Prostate gland (tissue), 2 donors: ENCODE data around the gene PPIG. TPM values are rescaled to one million over a fixed set of nuclear protein-coding genes. Genes with fewer than 3 reads are reported as not detected.

Experiments used
- DNase-seq: peaks from one replicate; pipeline ENCODE4 v3.0.0-alpha.2; 2019; ENCODE audit warnings: low spot score
- H3K27ac ChIP-seq, 2 donors: fragments of 200-600 bp; sonication (generic); 2 replicates each; pipeline ENCODE4 v1.5.1; 2017 to 2019
- H3K27me3 ChIP-seq: fragments of 200-600 bp; sonication (generic); replicated peaks from 2 replicates; pipeline ENCODE4 v1.5.1; 2019; ENCODE audit not compliant: insufficient read depth
- H3K36me3 ChIP-seq, 2 donors: fragments of 200-600 bp; sonication (generic); 1 replicate in 1 of 2; 2 replicates in 1 of 2; pipeline versions ENCODE4 v1.5.1 to v1.8.1; 2017 to 2019
- H3K4me1 ChIP-seq: fragments of 200-600 bp; sonication (generic); replicated peaks from 2 replicates; pipeline ENCODE4 v1.5.1; 2019
- H3K4me3 ChIP-seq, 2 donors: fragments of 200-600 bp; sonication (generic); 2 replicates each; pipeline ENCODE4 v1.5.1; 2017 to 2019
- H3K9me3 ChIP-seq: fragments of 200-600 bp; sonication (generic); 2 replicates; pipeline ENCODE4 v1.5.1; 2017
- CTCF ChIP-seq, 4 experiments: fragments of 200-600 bp in 2 of 4; fragments of 450-650 bp in 2 of 4; sonication (generic) in 2 of 4; IDR thresholded peaks; 1 replicate in 3 of 4; 2 replicates in 1 of 4; pipeline ENCODE4 v1.5.1; 2016 to 2019; ENCODE audit warnings: antibody characterized with exemption in 4 of 4, mild to moderate bottlenecking in 2 of 4, moderate library complexity in 2 of 4
- POLR2A ChIP-seq: fragments of 450-650 bp; IDR thresholded peaks from one replicate; pipeline ENCODE4 v1.6.1; 2016; ENCODE audit warnings: antibody characterized with exemption, mild to moderate bottlenecking
- POLR2AphosphoS5 ChIP-seq: sonication (generic); formaldehyde crosslinking; IDR thresholded peaks from one replicate; pipeline ENCODE4 v1.6.1; 2017; ENCODE audit warnings: antibody characterized with exemption
- WGBS: methylation state at CpG from one replicate; pipeline ENCODE4 v1.1.5; 2018; 5-methylcytosine and 5-hydroxymethylcytosine counted together
- intact Hi-C: fragments of 100-400 bp; cut with DNase I; formaldehyde crosslinking; loops from one replicate; pipeline ENCODE4 v1.14.2; 2022
- total RNA-seq, 2 donors: library from RNA; depleted of rRNA; stranded (reverse); fragments of >200 nt; gene quantifications; one replicate each; pipeline ENCODE4 v1.1.0, GENCODE V29; 2016

The PPIG gene
- total RNA-seq, 2 donors from 2014 or later = 30.9 to 38.0 TPM

DNA sequence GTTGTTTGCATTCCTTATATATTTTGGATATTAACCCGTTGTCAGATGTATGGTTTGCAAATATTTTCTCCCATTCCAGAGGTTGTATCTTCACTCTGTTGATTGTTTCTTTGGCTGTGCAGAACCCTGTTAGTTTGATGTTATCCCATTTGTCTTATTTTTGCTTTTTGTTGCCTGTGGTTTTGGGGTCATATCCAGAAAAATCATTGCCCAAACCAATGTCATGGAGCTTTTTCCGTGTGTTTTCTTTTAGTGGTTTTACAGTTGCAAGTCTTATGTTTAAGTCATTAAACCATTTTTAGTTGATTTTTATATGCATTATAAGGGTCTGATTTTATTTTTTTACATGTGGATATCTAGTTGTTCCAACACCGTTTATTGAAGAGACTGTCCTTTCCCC, 35.8 kb downstream of the PPIG start:
- Histone ChIP-seq H3K27me3 (no peaks in the 10 kb centered on the region), H3K36me3 (peaks cover 0 to 8% of the 10 kb centered on the region in 2 donors), H3K9me3 (no peaks in the 10 kb centered on the region), H3K4me3 (no peak overlapping the region), H3K27ac (no peak overlapping the region), H3K4me1 (no peaks in the 10 kb centered on the region)
- 60% methylated on average over 3 of the region's 3 CpGs for WGBS
- no peak for DNase-seq
- TF ChIP-seq CTCF (IDR thresholded peaks at IDR 0.05) (no peak), POLR2AphosphoS5 (no peak), POLR2A (no peak)
- intact Hi-C loops = no loop called here

GRCh38 chr2:169620509-169620908, 36.4 kb downstream of the PPIG start:
- intact Hi-C loops = no loop called here
- WGBS = 80% methylated on average over 1 of the region's 1 CpG
- H3K9me3 ChIP-seq = no peaks in the 10 kb centered on the region
- H3K27ac ChIP-seq = no peak overlapping the region
- no peak for TF ChIP-seq CTCF (IDR thresholded peaks at IDR 0.05)
- no peak for TF ChIP-seq POLR2A
- TF ChIP-seq POLR2AphosphoS5 = no peak
- no peak overlapping the region for H3K4me3 ChIP-seq
- H3K36me3 ChIP-seq = peaks cover 0 to 7% of the 10 kb centered on the region in 2 donors
- no peak for DNase-seq
- no peaks in the 10 kb centered on the region for H3K4me1 ChIP-seq
- H3K27me3 ChIP-seq = no peaks in the 10 kb centered on the region

DNA sequence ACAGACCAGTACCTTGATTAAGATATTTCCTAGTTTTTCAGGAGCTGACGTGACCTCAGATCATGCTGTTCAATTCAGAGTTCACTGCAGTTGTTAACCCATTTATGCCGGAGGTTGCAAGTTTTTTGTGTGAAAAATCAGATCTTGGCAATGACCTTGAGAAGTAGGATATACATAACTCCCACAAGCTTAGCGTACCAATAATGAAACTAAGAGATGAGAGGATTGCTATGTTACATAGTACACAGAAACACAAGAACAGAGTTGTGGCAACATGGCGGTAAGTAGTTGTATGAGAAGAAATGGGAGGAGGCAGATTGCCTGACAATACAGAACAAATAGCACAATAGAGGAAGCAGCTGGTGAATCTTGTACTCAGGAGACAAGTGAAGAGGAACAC, 39.1 kb downstream of the PPIG start:
- Histone ChIP-seq H3K4me3 (no peak overlapping the region), H3K36me3 (peaks cover 0 to 7% of the 10 kb centered on the region in 2 donors), H3K27me3 (no peaks in the 10 kb centered on the region), H3K9me3 (no peaks in the 10 kb centered on the region), H3K4me1 (no peaks in the 10 kb centered on the region), H3K27ac (no peak overlapping the region)
- intact Hi-C loops = no loop called here
- TF ChIP-seq POLR2A (no peak), CTCF (IDR thresholded peaks at IDR 0.05) (no peak)
- WGBS = 91% methylated on average over 4 of the region's 4 CpGs
- no peak for DNase-seq

DNA sequence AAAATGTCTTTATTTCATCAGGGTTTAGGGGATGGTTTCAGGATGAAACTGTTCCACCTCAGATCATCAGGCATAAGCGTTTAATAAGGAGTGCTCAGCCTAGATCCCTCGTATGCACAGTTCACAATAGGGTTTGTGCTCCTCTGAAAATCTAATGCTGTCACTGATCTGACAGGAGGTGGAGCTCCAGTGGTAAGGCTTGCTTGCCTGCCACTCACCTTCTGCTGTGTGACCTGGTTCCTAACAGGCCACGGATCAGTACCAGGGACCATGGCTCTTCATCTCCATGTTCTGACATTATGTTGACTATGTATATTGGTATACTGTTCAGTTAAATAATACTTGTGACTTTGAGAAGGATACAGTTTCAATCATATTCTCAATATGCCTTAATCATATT, 41.6 kb downstream of the PPIG start:
- peaks cover 0 to 7% of the 10 kb centered on the region in 2 donors for H3K36me3 ChIP-seq
- intact Hi-C loops = no loop called here
- H3K9me3 ChIP-seq = no peaks in the 10 kb centered on the region
- H3K4me1 ChIP-seq = no peaks in the 10 kb centered on the region
- DNase-seq = no peak
- WGBS = 96% methylated on average over 3 of the region's 3 CpGs
- no peak overlapping the region for H3K4me3 ChIP-seq
- TF ChIP-seq POLR2AphosphoS5 (no peak), CTCF (IDR thresholded peaks at IDR 0.05) (no peak), POLR2A (no peak)
- no peaks in the 10 kb centered on the region for H3K27me3 ChIP-seq
- no peak overlapping the region for H3K27ac ChIP-seq

GRCh38 chr2:169636440-169637097, 52.4 kb downstream of the PPIG start:
- TF ChIP-seq CTCF (IDR thresholded peaks at IDR 0.05) (no peak), POLR2A (no peak), POLR2AphosphoS5 (no peak)
- H3K27ac ChIP-seq = no peak overlapping the region
- no peak for DNase-seq
- peaks cover 0 to 5% of the 10 kb centered on the region in 2 donors for H3K36me3 ChIP-seq
- 96% methylated on average over 8 of the region's 8 CpGs for WGBS
- H3K4me3 ChIP-seq = no peak overlapping the region
- intact Hi-C loops = no loop called here
- H3K9me3 ChIP-seq = no peaks in the 10 kb centered on the region
- H3K27me3 ChIP-seq = no peaks in the 10 kb centered on the region
- H3K4me1 ChIP-seq = no peaks in the 10 kb centered on the region
